T1000 (cell line): Measurements from ENCODE around the gene CD300H.
"Not testable (repeated sequence)": the region's sequence is repeated elsewhere in the genome, so short reads cannot be mapped to it uniquely, and the experiment has no call there.

Experiments used
- DNase-seq: peaks from one replicate; lab custom pipeline; 2025; ENCODE audit warnings: mixed read lengths; lab: John Stamatoyannopoulos, UW

Gene CD300H

GRCh38 chr17:74584292-74585060 lies 17.2 kb upstream of the CD300H start:
- no peak for DNase-seq

GRCh38 chr17:74582633-74583032 lies 15.3 kb upstream of the CD300H start:
- no peak for DNase-seq

GRCh38 chr17:74579900-74580299 lies 12.6 kb upstream of the CD300H start:
- DNase-seq = no peak

GRCh38 chr17:74578979-74579378 lies 11.7 kb upstream of the CD300H start:
- no peak for DNase-seq

- DNase-seq = no peak
Observed at GRCh38 chr17:74574489-74575142, 7.3 kb upstream of the CD300H start.

- not testable (repeated sequence) for DNase-seq
Observed at GRCh38 chr17:74573635-74574034, 6.3 kb upstream of the CD300H start.

- no peak for DNase-seq
Observed at GRCh38 chr17:74573169-74573568, 5.9 kb upstream of the CD300H start.

- no peak for DNase-seq
Observed at GRCh38 chr17:74571621-74572270, 4.4 kb upstream of the CD300H start.

- no peak for DNase-seq
Observed at GRCh38 chr17:74569020-74570003, 2.0 kb upstream of the CD300H start.

GRCh38 chr17:74568106-74568873 lies 981 bp upstream of the CD300H start:
- no peak for DNase-seq

- no peak for DNase-seq
Observed at GRCh38 chr17:74566132-74566753, 1.1 kb downstream of the CD300H start.

- no peak for DNase-seq
Observed at GRCh38 chr17:74565126-74565525, 2.2 kb downstream of the CD300H start.

GRCh38 chr17:74563358-74563757 lies 4.0 kb downstream of the CD300H start:
- DNase-seq = no peak

- no peak for DNase-seq
Observed at GRCh38 chr17:74561586-74561985, 5.7 kb downstream of the CD300H start.

GRCh38 chr17:74558882-74559519 lies 8.3 kb downstream of the CD300H start:
- DNase-seq = no peak

- not testable (repeated sequence) for DNase-seq
Observed at GRCh38 chr17:74558402-74558801, 8.9 kb downstream of the CD300H start.

- no peak for DNase-seq
Observed at GRCh38 chr17:74555427-74555940, 11.8 kb downstream of the CD300H start.

GRCh38 chr17:74554909-74555308 lies 12.4 kb downstream of the CD300H start:
- no peak for DNase-seq

GRCh38 chr17:74552037-74552436 lies 15.3 kb downstream of the CD300H start:
- no peak for DNase-seq

- no peak for DNase-seq
Observed at GRCh38 chr17:74550602-74551001, 16.7 kb downstream of the CD300H start.
